OCI-LY1 (cell line): ENCODE measurements around the gene TP53TG5.

ENCODE experiments used
- H2AFZ ChIP-seq: fragments of 200-600 bp; sonication (generic), shearing (Covaris generic); 2 replicates; pipeline ENCODE4 v1.6.0; 2014; ENCODE audit warnings: antibody characterized with exemption, mild to moderate bottlenecking, low read length
- H3F3A ChIP-seq: fragments of 200-600 bp; sonication (generic), shearing (Covaris generic); 2 replicates; pipeline ENCODE4 v1.6.0; 2014; ENCODE audit warnings: mild to moderate bottlenecking, antibody characterized with exemption, low read length, moderate library complexity; ENCODE audit not compliant: insufficient read depth
- H3K27ac ChIP-seq: fragments of 200-600 bp; sonication (generic); 2 replicates; pipeline ENCODE4 v1.5.1; 2014; ENCODE audit warnings: low read length, mixed run types, mild to moderate bottlenecking, low read depth; ENCODE audit not compliant: poor library complexity, severe bottlenecking
- H3K27me3 ChIP-seq: fragments of 200-600 bp; sonication (generic); 2 replicates; pipeline ENCODE4 v1.6.0; 2014; ENCODE audit warnings: antibody characterized with exemption, mild to moderate bottlenecking, low read length, moderate library complexity; ENCODE audit not compliant: insufficient read depth
- H3K36me3 ChIP-seq: fragments of 200-600 bp; sonication (generic); 2 replicates; pipeline ENCODE4 v1.6.1; 2014; ENCODE audit warnings: mild to moderate bottlenecking, antibody characterized with exemption, low read length, moderate library complexity, mixed read lengths; ENCODE audit not compliant: insufficient read depth
- H3K4me1 ChIP-seq: fragments of 200-600 bp; sonication (generic); 2 replicates; pipeline ENCODE4 v1.5.1; 2014; ENCODE audit warnings: mild to moderate bottlenecking, low read length, moderate library complexity; ENCODE audit not compliant: insufficient read depth, severe bottlenecking
- H3K4me2 ChIP-seq: fragments of 200-600 bp; sonication (generic), shearing (Covaris generic); 2 replicates; pipeline ENCODE4 v1.6.1; 2014; ENCODE audit warnings: low read length
- H3K4me3 ChIP-seq: fragments of 200-600 bp; sonication (generic); 2 replicates; pipeline ENCODE4 v1.5.1; 2014; ENCODE audit warnings: low read length, low read depth, mild to moderate bottlenecking, mixed read lengths; ENCODE audit not compliant: poor library complexity, severe bottlenecking
- H3K79me2 ChIP-seq: fragments of 200-600 bp; shearing (Covaris generic); 2 replicates; pipeline ENCODE4 v1.6.1; 2016; ENCODE audit warnings: mixed run types, low read length, mixed read lengths; ENCODE audit not compliant: insufficient read depth
- H3K9ac ChIP-seq: fragments of 200-600 bp; sonication (generic), shearing (Covaris generic); 2 replicates; pipeline ENCODE4 v1.6.1; 2014; ENCODE audit warnings: mild to moderate bottlenecking, low read length, mixed read lengths
- H3K9me2 ChIP-seq: fragments of 200-600 bp; sonication (generic), shearing (Covaris generic); 2 replicates; pipeline ENCODE4 v1.6.1; 2014; ENCODE audit warnings: low read depth, mild to moderate bottlenecking, low read length, mixed read lengths
- H3K9me3 ChIP-seq: fragments of 200-600 bp; shearing (Covaris generic); 2 replicates; pipeline ENCODE4 v1.6.1; 2014; ENCODE audit warnings: low read length, mixed read lengths
- H4K20me1 ChIP-seq: fragments of 200-600 bp; sonication (generic), shearing (Covaris generic); 2 replicates; pipeline ENCODE4 v1.6.0; 2016; ENCODE audit warnings: mild to moderate bottlenecking, low read length; ENCODE audit not compliant: insufficient read depth
- EZH2 ChIP-seq: fragments of 200-600 bp; sonication (generic), shearing (Covaris generic); IDR thresholded peaks from 2 replicates; pipeline ENCODE4 v1.8.0; 2017; ENCODE audit warnings: borderline replicate concordance, mixed run types, mild to moderate bottlenecking, antibody characterized with exemption, low read length, moderate library complexity, mixed read lengths
- TF ChIP-seq, protein P1 (sequence below): fragments of 200-600 bp; sonication (generic), shearing (Covaris generic); IDR thresholded peaks from 2 replicates; pipeline ENCODE4 v1.5.1; 2017; ENCODE audit warnings: mild to moderate bottlenecking, antibody characterized with exemption, low read length, moderate library complexity, mixed read lengths

TP53TG5 gene

DNA sequence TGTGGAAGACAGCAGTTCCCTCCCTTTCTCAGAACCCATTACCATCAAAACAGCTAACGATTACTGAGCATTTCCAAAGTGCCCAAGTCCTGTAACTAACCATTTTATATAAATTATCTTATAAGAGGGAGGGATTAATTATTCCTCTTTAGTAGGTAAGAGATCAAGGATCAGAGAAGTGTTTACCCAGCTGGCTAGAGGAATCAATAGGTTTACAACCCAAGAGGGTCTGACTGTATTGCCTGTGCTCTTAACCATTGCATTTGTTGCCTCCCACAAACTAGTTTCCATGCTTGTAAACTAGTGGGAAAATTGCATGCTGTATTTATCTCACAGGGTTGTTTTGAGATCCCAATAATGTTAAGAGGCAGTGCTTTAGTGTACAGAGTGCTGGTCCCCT is 26.3 kb upstream of the TP53TG5 start:
- Histone ChIP-seq H3K4me3 (no peak overlapping the region), H3K4me2 (no peak overlapping the region), H2AFZ (no peak overlapping the region), H3K9me3 (peaks cover 15% of the 10 kb centered on the region), H3K27me3 (peaks cover 9% of the 10 kb centered on the region; the same call in 1 of the 2 replicates), H3F3A (no peaks in the 10 kb centered on the region), H4K20me1 (no peaks in the 10 kb centered on the region), H3K4me1 (peaks cover 12% of the 10 kb centered on the region), H3K9ac (no peak overlapping the region), H3K36me3 (no peaks in the 10 kb centered on the region; the same call in 1 of the 2 replicates), H3K9me2 (no peaks in the 10 kb centered on the region), H3K79me2 (no peaks in the 10 kb centered on the region), H3K27ac (no peak overlapping the region)
- TF ChIP-seq EZH2 = no peak
- TF ChIP-seq, protein P1, sequence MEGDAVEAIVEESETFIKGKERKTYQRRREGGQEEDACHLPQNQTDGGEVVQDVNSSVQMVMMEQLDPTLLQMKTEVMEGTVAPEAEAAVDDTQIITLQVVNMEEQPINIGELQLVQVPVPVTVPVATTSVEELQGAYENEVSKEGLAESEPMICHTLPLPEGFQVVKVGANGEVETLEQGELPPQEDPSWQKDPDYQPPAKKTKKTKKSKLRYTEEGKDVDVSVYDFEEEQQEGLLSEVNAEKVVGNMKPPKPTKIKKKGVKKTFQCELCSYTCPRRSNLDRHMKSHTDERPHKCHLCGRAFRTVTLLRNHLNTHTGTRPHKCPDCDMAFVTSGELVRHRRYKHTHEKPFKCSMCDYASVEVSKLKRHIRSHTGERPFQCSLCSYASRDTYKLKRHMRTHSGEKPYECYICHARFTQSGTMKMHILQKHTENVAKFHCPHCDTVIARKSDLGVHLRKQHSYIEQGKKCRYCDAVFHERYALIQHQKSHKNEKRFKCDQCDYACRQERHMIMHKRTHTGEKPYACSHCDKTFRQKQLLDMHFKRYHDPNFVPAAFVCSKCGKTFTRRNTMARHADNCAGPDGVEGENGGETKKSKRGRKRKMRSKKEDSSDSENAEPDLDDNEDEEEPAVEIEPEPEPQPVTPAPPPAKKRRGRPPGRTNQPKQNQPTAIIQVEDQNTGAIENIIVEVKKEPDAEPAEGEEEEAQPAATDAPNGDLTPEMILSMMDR = no peak

DNA sequence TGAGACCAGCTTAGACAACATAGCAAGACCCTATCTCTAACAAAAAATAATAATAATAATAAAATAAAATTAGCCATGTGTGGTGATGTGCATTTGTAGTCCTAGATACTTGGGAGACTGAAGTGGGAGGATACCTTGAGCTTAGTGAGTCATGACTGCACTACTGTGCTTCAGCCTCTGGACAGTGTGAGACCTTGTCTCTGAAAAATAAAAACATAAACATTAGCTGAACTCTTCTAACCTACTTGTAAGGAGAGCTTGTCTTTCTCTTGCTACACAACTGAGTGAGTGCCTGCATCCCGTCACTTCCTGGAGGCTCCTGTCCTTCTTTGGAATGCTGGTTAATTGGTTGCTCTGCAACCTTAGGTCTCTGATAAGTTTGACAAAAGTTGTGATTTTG is 24.8 kb upstream of the TP53TG5 start:
- Histone ChIP-seq H3K4me2 (no peak overlapping the region), H4K20me1 (no peaks in the 10 kb centered on the region), H3K4me1 (peaks cover 12% of the 10 kb centered on the region), H3K4me3 (no peak overlapping the region), H3K79me2 (no peaks in the 10 kb centered on the region), H3K36me3 (no peaks in the 10 kb centered on the region; the same call in 1 of the 2 replicates), H2AFZ (no peak overlapping the region), H3K27ac (no peak overlapping the region), H3K9me2 (no peaks in the 10 kb centered on the region), H3K27me3 (peaks cover 6% of the 10 kb centered on the region; the same call in 1 of the 2 replicates), H3K9ac (no peak overlapping the region), H3K9me3 (peaks cover 15% of the 10 kb centered on the region), H3F3A (no peaks in the 10 kb centered on the region)
- TF ChIP-seq, protein P1 = no peak
- no peak for TF ChIP-seq EZH2

DNA sequence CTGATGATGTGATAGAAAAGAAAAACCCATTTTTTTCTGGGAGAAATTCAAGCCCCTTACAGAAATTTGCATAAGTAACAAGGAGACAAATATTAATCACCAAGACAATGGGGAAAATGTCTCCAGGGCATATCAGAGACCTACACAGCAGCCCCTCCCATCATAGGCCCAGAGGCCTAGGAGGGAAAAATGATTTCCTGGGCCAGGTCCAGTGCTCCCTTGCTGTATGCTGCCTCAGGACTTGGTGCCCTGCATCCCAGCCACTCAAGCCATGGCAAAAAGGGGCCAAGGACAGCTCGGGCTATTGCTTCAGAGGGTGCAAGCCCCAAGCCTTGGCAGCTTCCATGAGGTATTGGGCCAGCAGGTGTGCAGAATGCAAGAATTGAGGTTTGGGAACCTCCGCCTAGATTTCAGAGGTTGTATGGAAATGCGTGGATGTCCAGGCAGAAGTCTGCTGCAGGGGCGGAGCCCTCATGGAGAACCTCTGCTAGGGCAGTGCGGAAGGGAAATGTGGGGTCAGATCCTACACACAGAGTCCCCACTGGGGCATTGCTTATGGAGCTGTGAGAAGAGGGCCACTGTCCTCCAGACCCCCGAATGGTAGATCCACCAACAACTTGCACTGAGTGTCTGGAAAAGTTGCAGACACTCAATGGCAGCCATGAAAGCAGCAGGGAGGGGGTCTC is 22.4 kb upstream of the TP53TG5 start:
- Histone ChIP-seq H3K36me3 (no peaks in the 10 kb centered on the region; the same call in 1 of the 2 replicates), H3K9me2 (no peaks in the 10 kb centered on the region), H2AFZ (no peak overlapping the region), H3F3A (no peaks in the 10 kb centered on the region), H3K9me3 (peaks cover 15% of the 10 kb centered on the region), H3K4me2 (no peak overlapping the region), H4K20me1 (no peaks in the 10 kb centered on the region), H3K9ac (no peak overlapping the region), H3K27me3 (no peaks in the 10 kb centered on the region; the same call in 1 of the 2 replicates), H3K4me1 (no peaks in the 10 kb centered on the region), H3K27ac (no peak overlapping the region), H3K79me2 (no peaks in the 10 kb centered on the region), H3K4me3 (no peak overlapping the region)
- TF ChIP-seq EZH2 = no peak
- TF ChIP-seq, protein P1 = no peak
